Peyer's patch (tissue), 4 donors: Measurements from ENCODE around the gene SKIC8.

ENCODE experiments used
- POLR2A ChIP-seq, 2 donors: fragments of 450-650 bp; IDR thresholded peaks; one replicate each; pipeline ENCODE4 v1.5.1; 2017; ENCODE audit warnings: antibody characterized with exemption in 2 of 2, mild to moderate bottlenecking in 2 of 2, moderate library complexity in 2 of 2
- TF ChIP-seq, protein P1 (sequence below), 6 experiments: fragments of 450-650 bp in 4 of 6; fragments of 200-600 bp in 2 of 6; sonication (generic) in 1 of 6; IDR thresholded peaks; one replicate each; pipeline ENCODE4 v1.5.1; 2017 to 2019; ENCODE audit warnings: antibody characterized with exemption in 6 of 6, mild to moderate bottlenecking in 3 of 6, moderate library complexity in 1 of 6

DNA sequence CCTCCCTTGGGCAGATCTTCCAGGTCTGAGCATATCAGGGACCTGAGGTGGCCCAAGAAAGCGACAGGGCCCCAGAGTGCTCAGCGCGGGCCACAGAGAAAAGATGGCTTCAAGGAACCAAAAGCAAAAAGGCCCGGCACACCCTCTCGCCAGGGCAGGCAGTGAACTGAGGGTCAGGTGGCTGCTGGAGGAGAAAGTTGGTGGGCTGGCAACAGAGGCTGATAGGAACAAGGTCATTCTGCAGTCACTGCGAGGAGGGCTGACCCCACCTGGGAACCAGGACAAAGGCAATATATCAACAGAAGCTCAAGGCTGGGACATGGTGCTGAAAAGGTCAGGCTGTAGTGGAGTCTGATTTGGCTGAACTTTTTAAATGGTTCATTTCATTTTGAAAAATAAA is 62.3 kb downstream of the SKIC8 start:
- TF ChIP-seq, protein P1, sequence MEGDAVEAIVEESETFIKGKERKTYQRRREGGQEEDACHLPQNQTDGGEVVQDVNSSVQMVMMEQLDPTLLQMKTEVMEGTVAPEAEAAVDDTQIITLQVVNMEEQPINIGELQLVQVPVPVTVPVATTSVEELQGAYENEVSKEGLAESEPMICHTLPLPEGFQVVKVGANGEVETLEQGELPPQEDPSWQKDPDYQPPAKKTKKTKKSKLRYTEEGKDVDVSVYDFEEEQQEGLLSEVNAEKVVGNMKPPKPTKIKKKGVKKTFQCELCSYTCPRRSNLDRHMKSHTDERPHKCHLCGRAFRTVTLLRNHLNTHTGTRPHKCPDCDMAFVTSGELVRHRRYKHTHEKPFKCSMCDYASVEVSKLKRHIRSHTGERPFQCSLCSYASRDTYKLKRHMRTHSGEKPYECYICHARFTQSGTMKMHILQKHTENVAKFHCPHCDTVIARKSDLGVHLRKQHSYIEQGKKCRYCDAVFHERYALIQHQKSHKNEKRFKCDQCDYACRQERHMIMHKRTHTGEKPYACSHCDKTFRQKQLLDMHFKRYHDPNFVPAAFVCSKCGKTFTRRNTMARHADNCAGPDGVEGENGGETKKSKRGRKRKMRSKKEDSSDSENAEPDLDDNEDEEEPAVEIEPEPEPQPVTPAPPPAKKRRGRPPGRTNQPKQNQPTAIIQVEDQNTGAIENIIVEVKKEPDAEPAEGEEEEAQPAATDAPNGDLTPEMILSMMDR (IDR thresholded peaks at IDR 0.05): no peak
- TF ChIP-seq POLR2A (IDR thresholded peaks at IDR 0.05): no peak
